ENCODE results near the gene SLCO1B1.

DNA sequence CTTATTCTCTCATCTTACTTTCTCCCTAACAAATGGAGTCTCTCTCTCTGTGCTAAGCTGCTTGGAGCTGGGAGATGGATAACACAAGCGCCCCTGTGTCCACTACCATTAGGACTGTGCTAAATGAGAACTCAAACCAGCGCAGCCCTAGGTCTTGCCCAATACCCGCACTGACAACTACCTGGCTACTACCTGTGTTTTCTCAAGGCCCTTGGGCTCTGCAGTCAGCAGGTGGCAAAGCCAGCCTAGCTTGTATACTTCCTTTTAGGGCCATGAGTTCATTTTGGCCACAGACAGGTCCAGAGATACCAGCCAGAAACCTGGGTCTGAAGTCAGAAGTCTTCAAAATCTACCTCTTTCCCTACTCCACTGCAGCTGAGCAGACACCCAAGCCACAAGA lies 13.0 kb upstream of the SLCO1B1 start:
- TF ChIP-seq, protein P1, sequence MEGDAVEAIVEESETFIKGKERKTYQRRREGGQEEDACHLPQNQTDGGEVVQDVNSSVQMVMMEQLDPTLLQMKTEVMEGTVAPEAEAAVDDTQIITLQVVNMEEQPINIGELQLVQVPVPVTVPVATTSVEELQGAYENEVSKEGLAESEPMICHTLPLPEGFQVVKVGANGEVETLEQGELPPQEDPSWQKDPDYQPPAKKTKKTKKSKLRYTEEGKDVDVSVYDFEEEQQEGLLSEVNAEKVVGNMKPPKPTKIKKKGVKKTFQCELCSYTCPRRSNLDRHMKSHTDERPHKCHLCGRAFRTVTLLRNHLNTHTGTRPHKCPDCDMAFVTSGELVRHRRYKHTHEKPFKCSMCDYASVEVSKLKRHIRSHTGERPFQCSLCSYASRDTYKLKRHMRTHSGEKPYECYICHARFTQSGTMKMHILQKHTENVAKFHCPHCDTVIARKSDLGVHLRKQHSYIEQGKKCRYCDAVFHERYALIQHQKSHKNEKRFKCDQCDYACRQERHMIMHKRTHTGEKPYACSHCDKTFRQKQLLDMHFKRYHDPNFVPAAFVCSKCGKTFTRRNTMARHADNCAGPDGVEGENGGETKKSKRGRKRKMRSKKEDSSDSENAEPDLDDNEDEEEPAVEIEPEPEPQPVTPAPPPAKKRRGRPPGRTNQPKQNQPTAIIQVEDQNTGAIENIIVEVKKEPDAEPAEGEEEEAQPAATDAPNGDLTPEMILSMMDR (IDR thresholded peaks at IDR 0.05; ENCODE audit: insufficient read depth, low read length), result no peak
- TF ChIP-seq, protein P2, sequence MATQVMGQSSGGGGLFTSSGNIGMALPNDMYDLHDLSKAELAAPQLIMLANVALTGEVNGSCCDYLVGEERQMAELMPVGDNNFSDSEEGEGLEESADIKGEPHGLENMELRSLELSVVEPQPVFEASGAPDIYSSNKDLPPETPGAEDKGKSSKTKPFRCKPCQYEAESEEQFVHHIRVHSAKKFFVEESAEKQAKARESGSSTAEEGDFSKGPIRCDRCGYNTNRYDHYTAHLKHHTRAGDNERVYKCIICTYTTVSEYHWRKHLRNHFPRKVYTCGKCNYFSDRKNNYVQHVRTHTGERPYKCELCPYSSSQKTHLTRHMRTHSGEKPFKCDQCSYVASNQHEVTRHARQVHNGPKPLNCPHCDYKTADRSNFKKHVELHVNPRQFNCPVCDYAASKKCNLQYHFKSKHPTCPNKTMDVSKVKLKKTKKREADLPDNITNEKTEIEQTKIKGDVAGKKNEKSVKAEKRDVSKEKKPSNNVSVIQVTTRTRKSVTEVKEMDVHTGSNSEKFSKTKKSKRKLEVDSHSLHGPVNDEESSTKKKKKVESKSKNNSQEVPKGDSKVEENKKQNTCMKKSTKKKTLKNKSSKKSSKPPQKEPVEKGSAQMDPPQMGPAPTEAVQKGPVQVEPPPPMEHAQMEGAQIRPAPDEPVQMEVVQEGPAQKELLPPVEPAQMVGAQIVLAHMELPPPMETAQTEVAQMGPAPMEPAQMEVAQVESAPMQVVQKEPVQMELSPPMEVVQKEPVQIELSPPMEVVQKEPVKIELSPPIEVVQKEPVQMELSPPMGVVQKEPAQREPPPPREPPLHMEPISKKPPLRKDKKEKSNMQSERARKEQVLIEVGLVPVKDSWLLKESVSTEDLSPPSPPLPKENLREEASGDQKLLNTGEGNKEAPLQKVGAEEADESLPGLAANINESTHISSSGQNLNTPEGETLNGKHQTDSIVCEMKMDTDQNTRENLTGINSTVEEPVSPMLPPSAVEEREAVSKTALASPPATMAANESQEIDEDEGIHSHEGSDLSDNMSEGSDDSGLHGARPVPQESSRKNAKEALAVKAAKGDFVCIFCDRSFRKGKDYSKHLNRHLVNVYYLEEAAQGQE (IDR thresholded peaks at IDR 0.05; ENCODE audit: insufficient replicate concordance, low read depth), result no peak
- TF ChIP-seq POLR2AphosphoS5 (IDR thresholded peaks at IDR 0.05; ENCODE audit: low read depth), result no peak

Measured in HL-60 (cell line).